ENCODE data around the gene ARHGAP21.
"Not testable (repeated sequence)": the region's sequence is repeated elsewhere in the genome, so short reads cannot be mapped to it uniquely, and the experiment has no call there.

Gene ARHGAP21

GRCh38 chr10:24723788-24724380, at the start of gene ARHGAP21:
ARHGAP21 (minus strand) TSS chr10:24723887; CDS start chr10:24721899, 1,988 bp downstream.
- Histone ChIP-seq H3K27me3 (ENCODE audit: control insufficient read depth, insufficient read depth, low read length) (peaks cover 26% of the 10 kb centered on the region), H3K9ac (ENCODE audit: low read depth, low read length) (peak within 1 kb of the TSS; percentile 62), H3K36me3 (ENCODE audit: control insufficient read depth, insufficient read depth, low read length) (no peaks in the 10 kb centered on the region), H3K4me1 (ENCODE audit: control insufficient read depth, insufficient read depth, low read length) (peaks cover 12% of the 10 kb centered on the region), H3K9me3 (ENCODE audit: control insufficient read depth, insufficient read depth, low read length) (no peaks in the 10 kb centered on the region), H3K4me3 (ENCODE audit: low read depth, low read length) (peak within 1 kb of the TSS; percentile 91)

GRCh38 chr10:24771943-24772694, 48.4 kb upstream of the ARHGAP21 start:
- no peaks in the 10 kb centered on the region for H3K36me3 ChIP-seq (ENCODE audit: control insufficient read depth, insufficient read depth, low read length)
- no peak overlapping the region for H3K4me3 ChIP-seq (ENCODE audit: low read depth, low read length)
- no peak overlapping the region for H3K9ac ChIP-seq (ENCODE audit: low read depth, low read length)
- no peaks in the 10 kb centered on the region for H3K4me1 ChIP-seq (ENCODE audit: control insufficient read depth, insufficient read depth, low read length)
- H3K27me3 ChIP-seq (ENCODE audit: control insufficient read depth, insufficient read depth, low read length), result no peaks in the 10 kb centered on the region
- no peaks in the 10 kb centered on the region for H3K9me3 ChIP-seq (ENCODE audit: control insufficient read depth, insufficient read depth, low read length)

- not testable (repeated sequence) for H3K9me3 ChIP-seq (ENCODE audit: control insufficient read depth, insufficient read depth, low read length); H3K4me3 ChIP-seq (ENCODE audit: low read depth, low read length); H3K27me3 ChIP-seq (ENCODE audit: control insufficient read depth, insufficient read depth, low read length); H3K9ac ChIP-seq (ENCODE audit: low read depth, low read length); H3K4me1 ChIP-seq (ENCODE audit: control insufficient read depth, insufficient read depth, low read length); H3K36me3 ChIP-seq (ENCODE audit: control insufficient read depth, insufficient read depth, low read length)
Measured at GRCh38 chr10:24764991-24765390, 41.3 kb upstream of the ARHGAP21 start.

- H3K9ac ChIP-seq (ENCODE audit: low read depth, low read length), result no peak overlapping the region
Measured at GRCh38 chr10:24762966-24763623, 39.4 kb upstream of the ARHGAP21 start.

GRCh38 chr10:24762161-24762924, 38.7 kb upstream of the ARHGAP21 start:
- Histone ChIP-seq H3K9me3 (ENCODE audit: control insufficient read depth, insufficient read depth, low read length) (peaks cover 3% of the 10 kb centered on the region), H3K9ac (ENCODE audit: low read depth, low read length) (no peak overlapping the region), H3K4me1 (ENCODE audit: control insufficient read depth, insufficient read depth, low read length) (peaks cover 9% of the 10 kb centered on the region), H3K4me3 (ENCODE audit: low read depth, low read length) (no peak overlapping the region), H3K27me3 (ENCODE audit: control insufficient read depth, insufficient read depth, low read length) (no peaks in the 10 kb centered on the region), H3K36me3 (ENCODE audit: control insufficient read depth, insufficient read depth, low read length) (no peaks in the 10 kb centered on the region)

More at GRCh38 chr10:24762966-24763623, 39.4 kb upstream of the ARHGAP21 start:
- Histone ChIP-seq H3K9me3 (ENCODE audit: control insufficient read depth, insufficient read depth, low read length) (peaks cover 3% of the 10 kb centered on the region), H3K36me3 (ENCODE audit: control insufficient read depth, insufficient read depth, low read length) (no peaks in the 10 kb centered on the region), H3K4me3 (ENCODE audit: low read depth, low read length) (no peak overlapping the region), H3K27me3 (ENCODE audit: control insufficient read depth, insufficient read depth, low read length) (no peaks in the 10 kb centered on the region), H3K4me1 (ENCODE audit: control insufficient read depth, insufficient read depth, low read length) (peaks cover 9% of the 10 kb centered on the region)

- no peaks in the 10 kb centered on the region for H3K36me3 ChIP-seq (ENCODE audit: control insufficient read depth, insufficient read depth, low read length)
- H3K9ac ChIP-seq (ENCODE audit: low read depth, low read length), result no peak overlapping the region
- no peak overlapping the region for H3K4me3 ChIP-seq (ENCODE audit: low read depth, low read length)
- H3K9me3 ChIP-seq (ENCODE audit: control insufficient read depth, insufficient read depth, low read length), result peaks cover 1% of the 10 kb centered on the region
- H3K27me3 ChIP-seq (ENCODE audit: control insufficient read depth, insufficient read depth, low read length), result no peaks in the 10 kb centered on the region
- H3K4me1 ChIP-seq (ENCODE audit: control insufficient read depth, insufficient read depth, low read length), result peaks cover 9% of the 10 kb centered on the region
Measured at GRCh38 chr10:24759672-24760071, 36.0 kb upstream of the ARHGAP21 start.

GRCh38 chr10:24758254-24758653, 34.6 kb upstream of the ARHGAP21 start:
- H3K36me3 ChIP-seq (ENCODE audit: control insufficient read depth, insufficient read depth, low read length); H3K9ac ChIP-seq (ENCODE audit: low read depth, low read length); H3K4me3 ChIP-seq (ENCODE audit: low read depth, low read length); H3K27me3 ChIP-seq (ENCODE audit: control insufficient read depth, insufficient read depth, low read length); H3K9me3 ChIP-seq (ENCODE audit: control insufficient read depth, insufficient read depth, low read length); H3K4me1 ChIP-seq (ENCODE audit: control insufficient read depth, insufficient read depth, low read length): not testable (repeated sequence)

GRCh38 chr10:24756283-24756682, 32.6 kb upstream of the ARHGAP21 start:
- Histone ChIP-seq H3K9ac (ENCODE audit: low read depth, low read length) (no peak overlapping the region), H3K9me3 (ENCODE audit: control insufficient read depth, insufficient read depth, low read length) (no peaks in the 10 kb centered on the region), H3K36me3 (ENCODE audit: control insufficient read depth, insufficient read depth, low read length) (no peaks in the 10 kb centered on the region), H3K4me3 (ENCODE audit: low read depth, low read length) (no peak overlapping the region), H3K27me3 (ENCODE audit: control insufficient read depth, insufficient read depth, low read length) (no peaks in the 10 kb centered on the region), H3K4me1 (ENCODE audit: control insufficient read depth, insufficient read depth, low read length) (no peaks in the 10 kb centered on the region)

- Histone ChIP-seq H3K9me3 (ENCODE audit: control insufficient read depth, insufficient read depth, low read length) (no peaks in the 10 kb centered on the region), H3K4me1 (ENCODE audit: control insufficient read depth, insufficient read depth, low read length) (no peaks in the 10 kb centered on the region), H3K9ac (ENCODE audit: low read depth, low read length) (no peak overlapping the region), H3K27me3 (ENCODE audit: control insufficient read depth, insufficient read depth, low read length) (no peaks in the 10 kb centered on the region), H3K36me3 (ENCODE audit: control insufficient read depth, insufficient read depth, low read length) (no peaks in the 10 kb centered on the region), H3K4me3 (ENCODE audit: low read depth, low read length) (no peak overlapping the region)
Measured at GRCh38 chr10:24751716-24752115, 28.0 kb upstream of the ARHGAP21 start.

- no peaks in the 10 kb centered on the region for H3K27me3 ChIP-seq (ENCODE audit: control insufficient read depth, insufficient read depth, low read length)
- no peak overlapping the region for H3K4me3 ChIP-seq (ENCODE audit: low read depth, low read length)
- H3K9me3 ChIP-seq (ENCODE audit: control insufficient read depth, insufficient read depth, low read length), result no peaks in the 10 kb centered on the region
- no peak overlapping the region for H3K9ac ChIP-seq (ENCODE audit: low read depth, low read length)
- H3K36me3 ChIP-seq (ENCODE audit: control insufficient read depth, insufficient read depth, low read length), result no peaks in the 10 kb centered on the region
- no peaks in the 10 kb centered on the region for H3K4me1 ChIP-seq (ENCODE audit: control insufficient read depth, insufficient read depth, low read length)
Measured at GRCh38 chr10:24750695-24751094, 27.0 kb upstream of the ARHGAP21 start.

- Histone ChIP-seq H3K27me3 (ENCODE audit: control insufficient read depth, insufficient read depth, low read length) (no peaks in the 10 kb centered on the region), H3K36me3 (ENCODE audit: control insufficient read depth, insufficient read depth, low read length) (no peaks in the 10 kb centered on the region), H3K4me3 (ENCODE audit: low read depth, low read length) (no peak overlapping the region), H3K9ac (ENCODE audit: low read depth, low read length) (no peak overlapping the region), H3K9me3 (ENCODE audit: control insufficient read depth, insufficient read depth, low read length) (no peaks in the 10 kb centered on the region), H3K4me1 (ENCODE audit: control insufficient read depth, insufficient read depth, low read length) (no peaks in the 10 kb centered on the region)
Measured at GRCh38 chr10:24748214-24748613, 24.5 kb upstream of the ARHGAP21 start.
